Upper lobe of left lung (tissue), 6 donors: Measurements from ENCODE around the gene HCFC2. TPM values are rescaled to one million over a fixed set of nuclear protein-coding genes. Genes with fewer than 3 reads are reported as not detected.

ENCODE experiments used
- ATAC-seq, 2 donors: fragments of 200-7000 bp; cut with Tn5 transposase; one replicate each; pipeline ENCODE4 v1.9.1; 2022; ENCODE audit warnings: mild to moderate bottlenecking in 2 of 2, moderate library complexity in 2 of 2; ENCODE audit not compliant: low FRiP score in 2 of 2
- DNase-seq, 2 donors: peaks; one replicate each; pipeline ENCODE4 v3.0.0-alpha.2; 2019 to 2020
- H3K27ac ChIP-seq, 4 donors: fragments of 200-600 bp; sonication (generic); one replicate each; pipeline ENCODE4 v1.5.1; 2016 to 2019
- H3K27me3 ChIP-seq, 4 donors: fragments of 200-600 bp; sonication (generic); one replicate each; pipeline ENCODE4 v1.5.1; 2017 to 2019
- H3K36me3 ChIP-seq, 4 donors: fragments of 200-600 bp; sonication (generic); one replicate each; pipeline ENCODE4 v1.5.1; 2016 to 2019
- H3K4me1 ChIP-seq, 4 donors: fragments of 200-600 bp; sonication (generic); one replicate each; pipeline ENCODE4 v1.5.1; 2018 to 2019
- H3K4me3 ChIP-seq, 4 donors: fragments of 200-600 bp; sonication (generic); one replicate each; pipeline ENCODE4 v1.5.1; 2017 to 2019; ENCODE audit warnings: mild to moderate bottlenecking in 2 of 4, moderate library complexity in 1 of 4
- H3K9me3 ChIP-seq, 4 donors: fragments of 200-600 bp; sonication (generic); one replicate each; pipeline ENCODE4 v1.5.1; 2018 to 2019
- CTCF ChIP-seq, 6 experiments: fragments of 450-650 bp in 4 of 6; fragments of 200-600 bp in 2 of 6; sonication (generic) in 2 of 6; IDR thresholded peaks; one replicate each; pipeline ENCODE4 v1.5.1; 2016 to 2019; ENCODE audit warnings: antibody characterized with exemption in 6 of 6
- EP300 ChIP-seq, 4 donors: sonication (generic); formaldehyde crosslinking; IDR thresholded peaks; one replicate each; pipeline ENCODE4 v1.5.1; 2017; ENCODE audit warnings: antibody characterized with exemption in 4 of 4, control low read depth in 2 of 4
- POLR2A ChIP-seq, 4 donors: fragments of 450-650 bp; IDR thresholded peaks; one replicate each; pipeline ENCODE4 v1.5.1; 2016 to 2017; ENCODE audit warnings: antibody characterized with exemption in 4 of 4, mild to moderate bottlenecking in 2 of 4
- POLR2AphosphoS5 ChIP-seq, 2 donors: sonication (generic); formaldehyde crosslinking; IDR thresholded peaks; one replicate each; pipeline ENCODE4 v1.5.1; 2017; ENCODE audit warnings: antibody characterized with exemption in 2 of 2
- WGBS, 2 donors: methylation state at CpG; one replicate each; pipeline ENCODE4 v1.1.5; 2017 to 2018; 5-methylcytosine and 5-hydroxymethylcytosine counted together
- total RNA-seq, 6 donors: library from RNA; depleted of rRNA in 4 of 6; stranded (reverse); fragments of >200 nt in 4 of 6; gene quantifications; one replicate each; pipeline versions ENCODE4 v1.1.0 to v1.2.1, GENCODE V29; 2016 to 2021
- donor health status: DM: no; HTN: no; CAD: no; lungs with moderate emphysema.
- donor health status: DM: no; HTN: yes; CAD: no; lungs with severe emphysema.

Gene HCFC2
- total RNA-seq, 6 donors from 2014 or later: 10.3 to 28.2 (median 15.8) TPM

GRCh38 chr12:104095289-104095688 is 31.0 kb downstream of the HCFC2 start:
- TF ChIP-seq EP300 (IDR thresholded peaks at IDR 0.05): no peak
- TF ChIP-seq CTCF (IDR thresholded peaks at IDR 0.05): no peak
- no peak for TF ChIP-seq POLR2A (IDR thresholded peaks at IDR 0.05)
- TF ChIP-seq POLR2AphosphoS5 (IDR thresholded peaks at IDR 0.05): no peak
- WGBS, 2 donors: 79 to 83% methylated on average over 1 of the region's 1 CpG
- Histone ChIP-seq H3K4me1 (no peaks in the 10 kb centered on the region), H3K27me3 (no peaks in the 10 kb centered on the region), H3K9me3 (no peaks in the 10 kb centered on the region), H3K4me3 (no peak overlapping the region), H3K27ac (no peak overlapping the region), H3K36me3 (peaks cover 26 to 90% (median 45%) of the 10 kb centered on the region in 4 donors)
- DNase-seq (no peak), ATAC-seq (no peak)

- Histone ChIP-seq H3K4me3 (no peak overlapping the region), H3K27ac (no peak overlapping the region), H3K27me3 (no peaks in the 10 kb centered on the region), H3K36me3 (peaks cover 26 to 90% (median 50%) of the 10 kb centered on the region in 4 donors), H3K9me3 (no peaks in the 10 kb centered on the region), H3K4me1 (no peaks in the 10 kb centered on the region)
- WGBS, 2 donors: 88 to 98% methylated on average over 2 of the region's 2 CpGs
- ATAC-seq (no peak), DNase-seq (no peak)
- no peak for TF ChIP-seq CTCF (IDR thresholded peaks at IDR 0.05)
- TF ChIP-seq POLR2A (IDR thresholded peaks at IDR 0.05): no peak
- TF ChIP-seq EP300 (IDR thresholded peaks at IDR 0.05): no peak
- TF ChIP-seq POLR2AphosphoS5 (IDR thresholded peaks at IDR 0.05): no peak
Measured at GRCh38 chr12:104097954-104098353, 33.6 kb downstream of the HCFC2 start.

- no peaks in the 10 kb centered on the region for H3K9me3 ChIP-seq
- H3K4me1 ChIP-seq: peaks cover 0 to 8% (median 0%) of the 10 kb centered on the region in 4 donors
- TF ChIP-seq CTCF (IDR thresholded peaks at IDR 0.05) (no peak), POLR2A (IDR thresholded peaks at IDR 0.05) (no peak), EP300 (IDR thresholded peaks at IDR 0.05) (no peak), POLR2AphosphoS5 (IDR thresholded peaks at IDR 0.05) (no peak)
- no peaks in the 10 kb centered on the region for H3K27me3 ChIP-seq
- DNase-seq: no peak
- no peak for ATAC-seq
- peaks cover 0 to 36% (median 13%) of the 10 kb centered on the region in 4 donors for H3K36me3 ChIP-seq
- no peak overlapping the region for H3K4me3 ChIP-seq
- no peak overlapping the region for H3K27ac ChIP-seq
Measured at GRCh38 chr12:104105461-104105860, 41.1 kb downstream of the HCFC2 start.

GRCh38 chr12:104106965-104107364 is 42.6 kb downstream of the HCFC2 start:
- Histone ChIP-seq H3K4me3 (no peak overlapping the region), H3K27me3 (no peaks in the 10 kb centered on the region), H3K9me3 (no peaks in the 10 kb centered on the region), H3K4me1 (peaks cover 0 to 8% (median 0%) of the 10 kb centered on the region in 4 donors), H3K27ac (no peak overlapping the region), H3K36me3 (peaks cover 0 to 23% (median 4%) of the 10 kb centered on the region in 4 donors)
- ATAC-seq (no peak), DNase-seq (no peak)
- 89 to 96% methylated on average over 2 of the region's 2 CpGs for WGBS, 2 donors
- TF ChIP-seq POLR2AphosphoS5 (IDR thresholded peaks at IDR 0.05) (no peak), CTCF (IDR thresholded peaks at IDR 0.05) (no peak)

GRCh38 chr12:104108755-104109445 is 44.6 kb downstream of the HCFC2 start:
- TF ChIP-seq EP300 (IDR thresholded peaks at IDR 0.05) (no peak), CTCF (IDR thresholded peaks at IDR 0.05) (peak; percentile 48 to 82 (median 74))
- DNase-seq (peak in 1 of 2 donors; percentile 82), ATAC-seq (peak; percentile 73 to 88)
- 31 to 39% methylated on average over 6 of the region's 6 CpGs for WGBS, 2 donors
- Histone ChIP-seq H3K36me3 (peaks cover 0 to 13% (median 0%) of the 10 kb centered on the region in 4 donors), H3K4me3 (no peak overlapping the region), H3K4me1 (peaks cover 0 to 8% (median 0%) of the 10 kb centered on the region in 4 donors), H3K27ac (peak overlapping the region in 1 of 4 donors; percentile 20), H3K9me3 (no peaks in the 10 kb centered on the region), H3K27me3 (no peaks in the 10 kb centered on the region)
